HFF-Myc (cell line): ENCODE results near the gene IMPDH1.
"Not testable (repeated sequence)": the region's sequence is repeated elsewhere in the genome, so short reads cannot be mapped to it uniquely, and the experiment has no call there.

Experiments
- DNase-seq: peaks from one replicate; pipeline ENCODE4 v3.0.0-alpha.2; 2011; ENCODE audit warnings: low read depth; ENCODE audit errors: extremely low read depth
- H3K4me3 ChIP-seq: replicated peaks from 2 replicates; pipeline ENCODE4 v1.5.1; 2011; ENCODE audit warnings: low read depth, mild to moderate bottlenecking, control low read depth, low read length
- TF ChIP-seq, protein P1 (sequence below): IDR thresholded peaks from 2 replicates; pipeline ENCODE4 v1.5.1; 2012; ENCODE audit warnings: mild to moderate bottlenecking, low read depth, low read length, control low read depth; ENCODE audit errors: missing control alignments

Gene IMPDH1

DNA sequence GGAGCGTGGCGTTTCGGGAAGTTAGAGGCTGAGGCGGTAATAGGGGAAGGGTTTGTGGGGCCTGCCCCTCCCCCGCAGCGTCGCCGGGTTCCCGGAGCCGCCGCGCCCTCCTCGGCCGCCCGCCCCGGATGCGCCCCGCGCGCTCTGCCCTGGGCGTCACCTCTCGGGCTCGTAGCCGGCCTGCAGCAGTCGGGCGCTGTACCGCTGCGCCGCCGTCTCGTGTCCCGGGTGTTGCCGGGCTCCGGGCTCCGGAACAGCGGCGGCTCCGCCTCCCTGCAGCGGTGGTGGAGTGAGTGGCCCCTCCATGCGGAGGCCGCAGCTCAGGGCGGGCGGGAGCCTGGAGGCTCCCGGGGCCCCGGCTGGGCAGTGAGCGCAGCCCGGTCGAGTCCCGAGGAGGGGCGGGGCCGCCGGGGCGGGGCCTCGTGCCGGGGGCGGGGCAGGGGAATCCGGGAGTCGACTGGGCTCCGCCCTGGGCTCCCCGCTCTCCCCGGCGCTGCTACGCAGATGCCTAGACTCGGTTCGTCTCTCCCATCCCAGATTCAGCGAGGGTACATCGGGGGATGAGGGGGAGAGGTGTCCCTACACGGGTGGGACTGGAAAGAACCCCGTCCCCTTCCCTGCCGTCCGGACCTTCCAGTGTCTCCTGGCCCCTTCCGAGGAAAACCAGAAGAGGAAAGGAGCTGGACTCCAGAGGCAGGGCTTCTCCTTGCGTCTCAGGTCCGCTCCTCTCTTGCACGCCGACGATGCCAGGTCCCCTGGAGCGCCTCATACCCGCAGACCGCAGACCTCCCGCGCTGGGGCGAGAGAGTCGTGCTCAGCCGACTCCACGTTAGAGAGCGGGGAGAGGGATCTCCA is at the start of gene IMPDH1:
TSS of gene IMPDH1 (minus strand) at position 387 of the 855 bp plus-strand sequence. CDS start at position 306, 81 bp downstream.
- DNase-seq, result no peak
- H3K4me3 ChIP-seq, result peak within 1 kb of the TSS; percentile 59
- TF ChIP-seq, protein P1, sequence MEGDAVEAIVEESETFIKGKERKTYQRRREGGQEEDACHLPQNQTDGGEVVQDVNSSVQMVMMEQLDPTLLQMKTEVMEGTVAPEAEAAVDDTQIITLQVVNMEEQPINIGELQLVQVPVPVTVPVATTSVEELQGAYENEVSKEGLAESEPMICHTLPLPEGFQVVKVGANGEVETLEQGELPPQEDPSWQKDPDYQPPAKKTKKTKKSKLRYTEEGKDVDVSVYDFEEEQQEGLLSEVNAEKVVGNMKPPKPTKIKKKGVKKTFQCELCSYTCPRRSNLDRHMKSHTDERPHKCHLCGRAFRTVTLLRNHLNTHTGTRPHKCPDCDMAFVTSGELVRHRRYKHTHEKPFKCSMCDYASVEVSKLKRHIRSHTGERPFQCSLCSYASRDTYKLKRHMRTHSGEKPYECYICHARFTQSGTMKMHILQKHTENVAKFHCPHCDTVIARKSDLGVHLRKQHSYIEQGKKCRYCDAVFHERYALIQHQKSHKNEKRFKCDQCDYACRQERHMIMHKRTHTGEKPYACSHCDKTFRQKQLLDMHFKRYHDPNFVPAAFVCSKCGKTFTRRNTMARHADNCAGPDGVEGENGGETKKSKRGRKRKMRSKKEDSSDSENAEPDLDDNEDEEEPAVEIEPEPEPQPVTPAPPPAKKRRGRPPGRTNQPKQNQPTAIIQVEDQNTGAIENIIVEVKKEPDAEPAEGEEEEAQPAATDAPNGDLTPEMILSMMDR, result no peak

DNA sequence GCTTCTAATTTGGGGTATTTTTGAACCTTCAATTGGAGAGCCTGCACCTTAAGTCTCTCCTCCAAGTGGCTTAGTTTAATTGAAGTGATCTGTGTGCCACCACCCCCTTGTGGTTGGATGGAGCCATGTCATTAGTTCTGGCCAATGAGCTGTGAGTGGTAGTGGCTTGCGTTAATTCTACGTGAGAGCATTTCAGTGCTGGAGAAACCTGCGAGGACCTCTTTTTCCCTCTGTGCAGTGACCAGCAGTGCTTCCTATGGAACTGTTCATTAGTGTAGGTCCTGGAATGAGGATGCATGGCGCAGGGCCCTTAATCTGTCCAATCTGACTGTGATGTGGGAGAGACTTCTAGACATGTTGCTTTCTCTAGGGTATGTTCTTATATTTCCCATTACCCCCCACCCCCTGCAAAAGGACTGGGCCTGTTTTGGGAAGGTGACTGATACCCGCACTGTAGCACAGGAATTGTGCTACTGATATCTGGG is 49.7 kb upstream of the IMPDH1 start:
- DNase-seq, result peak; percentile 40
- H3K4me3 ChIP-seq, result no peak overlapping the region
- TF ChIP-seq, protein P1, result peak; percentile 81

DNA sequence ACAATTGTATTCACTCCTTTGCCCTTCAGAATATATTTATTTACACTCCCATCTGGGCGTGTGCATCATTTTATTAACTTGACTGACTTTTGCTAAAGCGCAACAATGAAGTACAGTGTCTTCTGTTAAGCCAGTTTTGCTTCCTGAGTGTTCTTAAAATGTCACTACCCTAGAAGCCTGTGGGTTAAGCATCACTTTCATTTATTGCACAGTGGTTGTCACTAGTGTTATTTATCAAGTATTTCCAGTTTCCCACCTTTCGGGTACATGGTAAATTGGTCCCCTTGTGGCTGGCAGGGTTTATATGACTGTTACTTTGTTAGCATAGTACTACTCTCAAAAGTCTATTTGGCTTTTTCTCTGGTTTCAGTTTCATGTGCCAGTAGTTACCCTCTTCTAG is 49.2 kb upstream of the IMPDH1 start:
- no peak overlapping the region for H3K4me3 ChIP-seq
- TF ChIP-seq, protein P1, result no peak
- no peak for DNase-seq

DNA sequence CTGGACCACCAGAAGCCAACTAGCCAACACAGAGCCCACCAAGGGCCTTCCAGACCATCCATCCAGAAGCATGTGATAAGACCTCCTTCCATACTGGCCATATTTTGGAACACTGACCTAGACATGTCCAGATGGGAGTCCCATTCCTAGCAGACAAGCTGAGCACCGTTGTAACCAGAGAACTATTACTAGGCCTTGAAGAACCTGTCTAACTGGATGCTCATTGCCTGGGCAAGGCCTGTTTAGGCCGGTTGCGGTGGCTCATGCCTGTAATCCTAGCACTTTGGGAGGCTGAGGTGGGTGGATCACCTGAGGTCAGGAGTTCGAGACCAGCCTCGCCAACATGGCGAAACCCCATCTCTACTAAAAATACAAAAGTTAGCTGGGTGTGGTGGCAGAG is 47.6 kb upstream of the IMPDH1 start:
- H3K4me3 ChIP-seq, result peak overlapping the region; percentile 96
- DNase-seq, result not testable (repeated sequence)

DNA sequence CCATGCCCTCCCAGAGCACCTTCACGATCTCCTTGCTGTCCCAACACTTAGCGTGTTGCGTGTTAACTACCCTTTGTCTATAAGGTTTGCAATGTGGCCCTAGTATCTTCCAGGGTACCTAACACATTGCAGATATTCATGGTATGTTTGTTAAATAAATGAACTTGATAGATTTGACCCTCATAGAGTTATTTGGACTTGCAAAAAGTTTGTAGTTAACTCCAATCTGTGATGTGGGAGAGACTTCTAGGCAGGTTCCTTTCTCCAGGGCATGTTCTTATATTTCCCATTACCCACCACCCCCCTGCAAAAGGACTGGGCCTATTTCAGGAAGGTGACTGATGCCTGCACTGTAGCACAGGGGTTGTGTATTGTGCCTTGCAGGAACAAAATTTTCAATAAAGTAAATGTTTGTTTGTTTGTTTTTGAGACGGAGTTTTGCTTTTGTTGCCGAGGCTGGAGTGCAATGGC is 46.5 kb upstream of the IMPDH1 start:
- H3K4me3 ChIP-seq, result peak overlapping the region; percentile 96
- TF ChIP-seq, protein P1, result no peak

DNA sequence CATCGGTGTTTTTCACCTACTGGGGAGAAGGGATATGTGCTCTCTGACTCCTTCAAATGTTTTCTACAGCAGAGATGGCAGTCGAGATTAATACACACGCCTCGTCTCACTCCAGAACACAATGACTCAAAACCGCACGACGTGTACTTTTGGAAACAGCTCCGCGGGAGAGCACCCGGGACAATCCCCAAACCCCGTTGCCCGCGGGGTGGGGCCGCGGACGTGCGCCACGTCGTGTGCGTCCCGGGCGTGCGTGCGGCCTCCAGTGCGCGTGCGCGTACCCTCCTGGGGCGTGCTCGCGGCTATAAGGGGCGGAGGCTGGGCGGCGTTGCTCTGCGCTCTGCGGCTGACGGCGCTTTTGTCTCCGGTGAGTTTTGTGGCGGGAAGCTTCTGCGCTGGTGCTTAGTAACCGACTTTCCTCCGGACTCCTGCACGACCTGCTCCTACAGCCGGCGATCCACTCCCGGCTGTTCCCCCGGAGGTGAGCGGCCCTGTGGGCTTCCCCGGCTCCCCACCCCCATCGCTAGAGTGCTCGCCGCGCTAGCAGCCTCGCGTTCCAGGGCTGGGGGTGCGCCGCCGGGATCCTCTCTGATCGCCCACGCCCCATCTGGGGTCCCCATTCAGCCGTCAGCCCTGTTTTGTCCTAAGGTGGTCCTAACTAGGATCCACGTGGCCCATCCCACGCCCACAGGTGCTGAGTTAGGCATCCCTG is 45.9 kb upstream of the IMPDH1 start, which contains the start of gene HILPDA:
TSS of gene HILPDA (plus strand) at position 336 of the 712 bp plus-strand sequence. CDS start 1,391 bp downstream, outside the sequence.
- peak within 1 kb of the TSS; percentile 96 for H3K4me3 ChIP-seq
- peak; percentile 62 for DNase-seq
- TF ChIP-seq, protein P1, result no peak

More for the DNA sequence above, 46.5 kb upstream of the IMPDH1 start:
- no peak for DNase-seq
